ENCODE results near the gene CTXN3. TPM values are rescaled to one million over a fixed set of nuclear protein-coding genes. Genes with fewer than 3 reads are reported as not detected.

Gene CTXN3
- total RNA-seq, 1 donor from 2014 or later = not detected

- Mint-ChIP-seq H3K27ac (ENCODE audit: unreplicated experiment) (no peak overlapping the region), H3K27me3 (ENCODE audit: unreplicated experiment) (no peaks in the 10 kb centered on the region), H3K4me3 (ENCODE audit: unreplicated experiment) (no peak overlapping the region), H3K36me3 (ENCODE audit: unreplicated experiment) (no peaks in the 10 kb centered on the region), H3K4me1 (ENCODE audit: low read depth, unreplicated experiment) (peaks cover 2% of the 10 kb centered on the region), H3K9me3 (ENCODE audit: unreplicated experiment) (no peaks in the 10 kb centered on the region)
- DNase-seq = no peak
- TF ChIP-seq CTCF (IDR thresholded peaks at IDR 0.05; ENCODE audit: partially characterized antibody, unreplicated experiment) = no peak
These were observed 36.3 kb upstream of the CTXN3 start for GRCh38 chr5:127612441-127613141.

GRCh38 chr5:127615916-127616315 lies 33.0 kb upstream of the CTXN3 start:
- no peak for TF ChIP-seq CTCF (IDR thresholded peaks at IDR 0.05; ENCODE audit: partially characterized antibody, unreplicated experiment)
- H3K4me3 Mint-ChIP-seq (ENCODE audit: unreplicated experiment) = no peak overlapping the region
- no peaks in the 10 kb centered on the region for H3K36me3 Mint-ChIP-seq (ENCODE audit: unreplicated experiment)
- H3K4me1 Mint-ChIP-seq (ENCODE audit: low read depth, unreplicated experiment) = no peaks in the 10 kb centered on the region
- H3K27me3 Mint-ChIP-seq (ENCODE audit: unreplicated experiment) = no peaks in the 10 kb centered on the region
- no peak for DNase-seq
- no peak overlapping the region for H3K27ac Mint-ChIP-seq (ENCODE audit: unreplicated experiment)
- H3K9me3 Mint-ChIP-seq (ENCODE audit: unreplicated experiment) = no peaks in the 10 kb centered on the region

- Mint-ChIP-seq H3K27ac (ENCODE audit: unreplicated experiment) (no peak overlapping the region), H3K36me3 (ENCODE audit: unreplicated experiment) (no peaks in the 10 kb centered on the region), H3K27me3 (ENCODE audit: unreplicated experiment) (no peaks in the 10 kb centered on the region), H3K4me3 (ENCODE audit: unreplicated experiment) (no peak overlapping the region), H3K9me3 (ENCODE audit: unreplicated experiment) (peaks cover 1% of the 10 kb centered on the region), H3K4me1 (ENCODE audit: low read depth, unreplicated experiment) (no peaks in the 10 kb centered on the region)
- no peak for TF ChIP-seq CTCF (IDR thresholded peaks at IDR 0.05; ENCODE audit: partially characterized antibody, unreplicated experiment)
- DNase-seq = no peak
These were observed 28.9 kb upstream of the CTXN3 start for GRCh38 chr5:127619908-127620479.

GRCh38 chr5:127621601-127622325 lies 27.1 kb upstream of the CTXN3 start:
- H3K27me3 Mint-ChIP-seq (ENCODE audit: unreplicated experiment) = no peaks in the 10 kb centered on the region
- DNase-seq = no peak
- H3K4me3 Mint-ChIP-seq (ENCODE audit: unreplicated experiment) = no peak overlapping the region
- no peak for TF ChIP-seq CTCF (IDR thresholded peaks at IDR 0.05; ENCODE audit: partially characterized antibody, unreplicated experiment)
- H3K27ac Mint-ChIP-seq (ENCODE audit: unreplicated experiment) = no peak overlapping the region
- peaks cover 1% of the 10 kb centered on the region for H3K9me3 Mint-ChIP-seq (ENCODE audit: unreplicated experiment)
- no peaks in the 10 kb centered on the region for H3K36me3 Mint-ChIP-seq (ENCODE audit: unreplicated experiment)
- H3K4me1 Mint-ChIP-seq (ENCODE audit: low read depth, unreplicated experiment) = no peaks in the 10 kb centered on the region

GRCh38 chr5:127634007-127634406 lies 14.9 kb upstream of the CTXN3 start:
- H3K27me3 Mint-ChIP-seq (ENCODE audit: unreplicated experiment) = no peaks in the 10 kb centered on the region
- H3K9me3 Mint-ChIP-seq (ENCODE audit: unreplicated experiment) = no peaks in the 10 kb centered on the region

More at GRCh38 chr5:127634007-127634406, 14.9 kb upstream of the CTXN3 start:
- no peak for TF ChIP-seq CTCF (IDR thresholded peaks at IDR 0.05; ENCODE audit: partially characterized antibody, unreplicated experiment)
- Mint-ChIP-seq H3K4me1 (ENCODE audit: low read depth, unreplicated experiment) (no peaks in the 10 kb centered on the region), H3K36me3 (ENCODE audit: unreplicated experiment) (no peaks in the 10 kb centered on the region), H3K27ac (ENCODE audit: unreplicated experiment) (no peak overlapping the region), H3K4me3 (ENCODE audit: unreplicated experiment) (no peak overlapping the region)
- no peak for DNase-seq

Data from glutamatergic neuron (in vitro differentiated cells).